Measurements from ENCODE around the gene ACTL10. TPM values are rescaled to one million over a fixed set of nuclear protein-coding genes. Genes with fewer than 3 reads are reported as not detected.
"Not testable (repeated sequence)": the region's sequence is repeated elsewhere in the genome, so short reads cannot be mapped to it uniquely, and the experiment has no call there.

The ACTL10 gene
- total RNA-seq, 2 experiments from 2014 or later = 4.2 to 4.7 TPM

DNA sequence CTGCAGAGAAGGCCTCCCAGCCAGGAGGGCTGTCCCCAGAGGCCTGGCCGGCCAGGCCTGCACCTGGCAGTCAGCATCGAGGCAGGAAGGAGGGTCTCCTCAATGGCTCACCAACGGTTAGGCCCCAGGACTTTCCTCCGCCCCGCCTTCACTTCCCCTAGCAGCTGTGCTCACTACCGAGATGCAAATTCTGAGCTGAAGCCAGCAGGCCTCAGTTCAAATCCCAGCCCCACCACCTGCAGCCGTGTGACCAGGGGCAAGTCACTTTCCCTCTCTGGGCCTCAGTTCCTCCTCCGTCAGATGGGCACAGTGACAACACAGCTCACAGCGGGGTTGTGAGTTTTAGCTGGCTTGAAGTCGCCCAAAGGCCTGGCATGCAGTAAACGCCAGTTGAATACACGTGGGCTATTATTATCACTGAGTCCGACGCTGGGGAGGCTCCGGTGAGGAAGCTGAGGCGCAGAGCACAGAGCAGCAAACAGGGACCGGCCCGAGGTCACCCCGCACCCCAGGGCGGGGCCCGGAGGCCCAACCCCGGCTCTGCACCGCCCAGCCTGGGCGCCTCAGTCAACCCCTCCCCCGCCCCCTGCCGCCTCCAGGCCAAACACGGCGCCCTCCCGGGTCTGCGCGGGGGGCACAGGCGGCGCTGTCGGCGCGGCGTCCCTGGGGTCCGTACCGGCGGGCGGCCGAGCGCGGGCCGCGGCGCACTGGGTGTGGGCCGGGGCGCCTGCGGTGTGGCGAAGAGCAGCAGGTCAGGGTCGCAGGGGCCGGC, 18.8 kb downstream of the ACTL10 start:
- POLR2A ChIA-PET = interaction anchor here (0.5 to 2.5 kb wide), 7 partner anchors 10 to 274 kb away, joined by 3 to 23 read pairs (median 7); partner anchors contain the start of genes ACTL10 and PXMP4
- CTCF ChIA-PET = interaction anchor here (1.0 to 1.5 kb wide), 4 partner anchors 18 to 228 kb away, joined by 3 to 8 read pairs (median 3); partner anchors contain the start of gene ZNF341

DNA sequence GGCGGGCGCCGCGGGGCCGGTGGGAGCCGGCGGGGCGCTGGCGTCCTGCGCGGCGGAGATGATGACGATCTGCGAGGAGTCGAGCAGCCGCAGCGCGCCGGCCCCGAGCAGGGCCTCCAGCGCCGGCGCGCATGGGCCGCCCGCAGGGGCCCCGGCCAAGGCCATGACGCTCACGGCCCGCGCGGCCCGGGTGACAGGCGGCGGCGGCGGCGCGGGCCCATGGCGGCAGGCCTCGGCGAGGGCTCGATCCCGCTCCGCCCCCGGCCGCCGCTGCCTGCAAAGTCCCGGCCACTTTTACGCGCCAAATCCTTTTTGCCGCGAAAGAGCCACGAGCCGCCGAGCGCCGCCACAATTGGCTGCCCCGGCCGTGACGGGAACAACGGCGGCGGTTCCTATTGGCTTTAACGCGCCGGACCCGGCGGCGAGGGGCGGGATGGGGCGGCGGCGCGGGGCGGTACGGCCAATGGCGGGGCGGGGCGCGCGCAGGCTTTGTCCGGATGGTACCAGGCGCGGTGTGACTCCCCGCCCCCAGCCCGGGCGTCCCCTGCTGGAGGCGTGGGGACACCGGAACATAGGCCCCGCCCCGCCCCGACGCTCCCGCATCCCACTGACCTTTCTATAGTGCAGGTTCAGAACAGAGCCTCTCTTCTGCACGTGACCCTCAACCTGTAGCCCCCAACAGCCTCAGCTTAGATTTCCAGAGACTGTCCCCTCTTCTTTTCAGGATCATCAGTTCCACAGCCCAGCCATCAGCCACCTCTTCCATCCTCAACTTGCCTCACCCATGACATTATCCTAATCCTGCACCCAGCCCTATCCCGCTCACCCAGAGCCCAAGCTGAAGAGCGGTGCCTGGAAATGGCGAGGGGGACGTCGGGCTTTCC, 19.6 kb downstream of the ACTL10 start, which contains the start of gene E2F1:
Gene E2F1, minus strand, starts transcription at position 286 of the 884 bp plus-strand sequence. Its CDS starts 121 bp downstream, at position 165.
- CTCF ChIA-PET = interaction anchor here (1.0 to 1.6 kb wide), 6 partner anchors 18 to 63 kb away, joined by 3 to 6 read pairs (median 4); partner anchors contain the start of genes PXMP4 and ZNF341
- POLR2A ChIA-PET = interaction anchor here (0.5 to 2.5 kb wide), 9 partner anchors 11 to 275 kb away, joined by 3 to 23 read pairs (median 5); partner anchors contain the start of genes ACTL10 and PXMP4

DNA sequence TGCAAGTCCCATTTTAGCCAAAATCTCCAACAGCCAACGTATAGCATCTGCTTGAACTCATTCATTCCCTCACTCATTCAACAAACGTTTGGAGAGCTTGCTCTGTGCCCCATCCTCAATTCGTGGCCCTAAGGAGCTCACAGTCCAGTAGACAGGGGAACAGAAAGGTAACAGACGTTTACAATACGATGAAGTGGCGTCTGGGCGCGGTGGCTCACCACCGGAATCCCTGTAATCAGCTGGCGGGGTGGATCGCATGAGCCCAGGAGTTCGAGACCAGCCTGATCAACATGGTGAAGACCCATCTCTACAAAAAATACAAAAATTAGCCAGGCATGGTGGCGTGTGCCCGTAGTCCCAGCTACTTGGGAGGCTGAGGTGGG, 20.2 kb downstream of the ACTL10 start:
- POLR2A ChIA-PET = interaction anchor here (0.8 to 1.8 kb wide), 2 partner anchors 19 to 33 kb away, joined by 3 to 5 read pairs; partner anchors contain the start of gene PXMP4
- CTCF ChIA-PET = interaction anchor here (1.0 to 1.6 kb wide), 4 partner anchors 19 to 64 kb away, joined by 3 to 6 read pairs (median 4); partner anchors contain the start of genes PXMP4 and ZNF341

DNA sequence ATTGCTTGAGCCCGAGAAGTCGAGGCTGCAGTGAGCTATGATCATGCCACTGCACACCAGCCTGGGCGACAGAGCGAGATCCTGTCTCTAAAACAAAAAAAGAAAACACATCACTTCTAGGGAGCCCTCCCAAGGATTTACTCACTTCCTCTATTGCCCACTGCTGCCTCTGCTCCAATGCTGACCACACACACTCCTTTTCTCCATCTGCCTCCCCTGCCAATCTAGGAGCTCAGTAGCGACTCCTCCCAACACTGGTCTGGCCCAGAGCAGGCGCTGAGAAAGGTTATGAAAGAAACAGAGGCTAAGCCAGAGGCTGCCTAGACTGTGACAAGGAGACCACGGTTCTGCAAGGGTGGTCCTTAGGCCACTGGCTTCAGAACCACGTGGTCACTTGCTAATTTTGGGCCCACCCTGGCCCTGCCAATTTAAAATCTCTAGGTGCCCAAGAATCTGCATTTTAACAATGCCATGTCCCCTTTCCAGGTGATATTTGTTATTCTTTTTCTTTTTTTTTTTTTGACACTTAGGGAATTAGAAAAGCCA, 20.7 kb downstream of the ACTL10 start:
- POLR2A ChIA-PET = interaction anchor here (0.8 to 1.8 kb wide), 3 partner anchors 8 to 33 kb away, joined by 3 to 5 read pairs (median 3); partner anchors contain the start of gene PXMP4
- CTCF ChIA-PET = interaction anchor here (1.0 to 1.6 kb wide), 5 partner anchors 14 to 64 kb away, joined by 3 to 6 read pairs (median 4); partner anchors contain the start of genes PXMP4 and ZNF341

DNA sequence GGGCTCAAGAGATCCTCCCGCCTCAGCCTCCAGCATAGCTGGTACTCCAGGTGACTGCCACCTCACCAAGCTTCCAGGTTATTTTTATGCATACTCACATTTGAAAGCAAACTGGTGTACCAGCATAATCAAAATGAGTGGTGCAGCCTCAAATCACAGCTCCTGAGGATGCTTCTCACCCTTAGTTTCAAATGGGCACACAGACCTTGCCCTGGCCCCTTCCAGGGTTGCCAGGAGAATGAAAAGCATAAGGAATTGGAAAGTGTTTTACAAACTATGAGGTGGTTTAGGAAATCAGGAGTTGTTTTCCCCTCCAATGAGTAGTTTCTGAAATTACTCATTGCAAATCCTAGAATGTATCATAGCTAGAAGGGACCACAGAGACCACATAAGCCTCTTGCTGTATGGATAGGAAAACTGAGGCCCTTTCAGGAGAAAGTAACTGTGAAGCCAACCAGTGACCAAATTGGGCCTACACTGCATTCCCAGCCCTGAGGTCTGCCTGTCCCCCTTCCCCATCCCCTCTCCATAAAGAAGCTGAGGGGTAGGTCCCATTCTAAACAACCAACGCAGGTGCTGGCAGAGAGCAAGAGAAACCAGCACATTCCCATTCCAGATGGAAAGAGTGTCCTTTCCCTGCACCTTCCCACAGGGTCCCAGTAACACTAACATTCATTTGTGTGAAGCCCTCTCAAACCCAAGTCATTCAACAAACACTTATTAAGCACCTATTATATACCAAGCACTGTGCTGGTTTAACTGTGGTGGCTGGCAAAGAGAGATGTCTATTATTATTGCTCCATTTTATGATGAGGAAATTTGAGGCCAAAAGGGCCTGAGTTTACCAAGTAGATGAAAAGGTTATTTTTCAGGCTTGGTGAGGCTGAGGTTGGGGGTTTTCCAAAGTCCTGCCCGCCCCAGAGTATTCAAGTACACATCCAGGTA, 21.5 kb downstream of the ACTL10 start:
- ChIA-PET CTCF (interaction anchor here (1.4 to 1.6 kb wide), 2 partner anchors 15 to 44 kb away, joined by 3 to 5 read pairs; partner anchors contain the start of gene ZNF341), POLR2A (interaction anchor here (1.2 to 1.8 kb wide), 2 partner anchors 9 to 32 kb away, joined by 3 to 5 read pairs; partner anchors contain the start of gene PXMP4)

- CTCF ChIA-PET = interaction anchor here (1.2 to 1.6 kb wide), 2 partner anchors 16 to 22 kb away, joined by 3 read pairs; partner anchors contain the start of gene ACTL10
- POLR2A ChIA-PET = no interaction called here
Observed at GRCh38 chr20:33688938-33689424, 22.2 kb downstream of the ACTL10 start.

GRCh38 chr20:33689493-33689892, 22.8 kb downstream of the ACTL10 start:
- CTCF ChIA-PET = interaction anchor here (1.2 kb wide), 2 partner anchors 22 to 23 kb away, joined by 3 read pairs; partner anchors contain the start of gene ACTL10
- POLR2A ChIA-PET = interaction anchor here (0.7 to 1.0 kb wide), 5 partner anchors 23 to 423 kb away, joined by 3 to 4 read pairs (median 3); partner anchors contain the start of gene ACTL10

DNA sequence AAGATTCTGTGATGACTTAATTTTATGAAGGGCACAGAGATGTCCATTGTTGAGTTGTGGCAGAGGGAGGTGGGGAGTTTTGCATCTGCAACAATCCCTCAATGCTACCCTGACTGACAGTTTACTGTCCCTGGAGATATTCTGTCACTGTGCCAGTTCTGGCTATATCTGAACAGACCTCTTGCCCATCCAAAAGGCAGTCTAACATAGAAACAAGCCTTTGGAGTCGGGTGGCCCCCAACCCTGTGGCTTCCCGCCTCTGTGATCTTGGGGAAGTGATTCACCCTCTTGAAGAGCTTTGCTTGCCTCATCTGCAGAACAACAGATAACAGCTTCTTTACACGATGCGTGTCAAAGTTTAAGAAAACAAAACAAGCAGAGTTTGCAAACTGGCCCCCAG, 23.2 kb downstream of the ACTL10 start:
- POLR2A ChIA-PET = interaction anchor here (0.7 to 1.3 kb wide), 6 partner anchors 23 to 422 kb away, joined by 3 to 4 read pairs (median 4); partner anchors contain the start of genes ACTL10 and ZNF341

DNA sequence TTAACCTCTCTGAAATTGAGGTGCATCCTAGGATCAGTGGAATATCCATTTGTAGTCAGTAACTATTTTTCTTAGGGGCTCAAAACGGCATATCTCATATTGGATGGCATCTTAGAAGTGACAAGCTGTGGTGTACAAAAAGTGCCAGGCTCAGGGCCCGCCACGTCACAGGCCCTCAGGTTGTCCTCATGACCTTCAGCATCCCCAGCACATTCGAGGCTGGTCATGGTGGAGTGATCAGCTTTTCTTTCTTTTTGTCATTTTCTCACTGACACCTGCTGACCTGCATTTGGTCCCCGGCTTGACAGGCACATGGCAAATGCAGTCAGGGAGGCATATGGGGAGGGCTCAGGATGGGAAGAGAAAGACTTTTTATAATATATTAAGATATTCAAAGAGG, 26.5 kb downstream of the ACTL10 start:
- POLR2A ChIA-PET = no interaction called here

More for the DNA sequence above, 23.2 kb downstream of the ACTL10 start:
- CTCF ChIA-PET = interaction anchor here (1.2 kb wide), 2 partner anchors 22 to 23 kb away, joined by 3 read pairs; partner anchors contain the start of gene ACTL10

DNA sequence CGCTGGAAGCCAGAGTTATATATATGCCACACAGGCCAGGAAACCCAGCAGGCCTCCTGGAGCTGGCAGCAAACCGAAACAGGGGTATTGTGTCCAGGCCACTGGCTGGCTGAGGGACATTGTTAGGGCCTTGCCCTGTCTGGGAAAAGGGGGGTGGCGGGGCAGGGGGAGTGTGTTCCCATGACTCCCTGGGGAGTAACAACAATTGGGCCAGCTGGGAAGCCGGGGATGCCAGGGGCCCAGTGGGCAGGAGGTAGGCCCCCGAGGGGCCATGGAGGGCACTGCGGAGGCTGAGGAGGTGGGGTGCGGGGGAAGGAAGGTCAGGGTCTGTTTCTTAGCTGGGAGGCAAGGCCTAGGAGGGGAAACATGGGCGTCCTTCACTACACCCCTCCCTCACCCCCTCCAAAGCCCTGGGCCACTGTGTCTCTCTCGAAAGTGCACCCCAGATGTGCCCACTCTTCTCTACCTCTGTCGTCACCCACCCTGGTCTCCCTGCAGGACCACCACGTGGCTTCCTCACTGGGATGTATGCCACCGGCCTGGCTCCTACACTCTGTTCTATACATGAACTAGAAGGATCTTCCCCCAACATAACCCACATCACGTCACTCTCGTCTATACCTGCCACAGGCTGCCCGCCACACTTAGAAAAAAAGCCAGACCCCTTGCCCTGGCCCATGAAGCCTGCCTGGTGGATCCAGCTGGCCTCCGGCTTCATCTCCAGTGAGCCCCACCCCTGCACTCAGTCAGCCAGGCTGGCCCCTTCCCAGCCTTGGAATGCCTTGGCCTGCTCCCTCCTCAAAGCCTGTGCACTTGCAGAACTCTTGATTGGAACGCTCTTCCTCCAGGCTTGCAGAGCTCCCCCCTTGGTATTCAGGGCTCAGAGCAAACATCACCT, 27.2 kb downstream of the ACTL10 start:
- CTCF ChIA-PET = interaction anchor here (1.2 kb wide), 1 partner anchor 30 kb away, joined by 3 read pairs; no protein-coding TSS in a partner anchor
- POLR2A ChIA-PET = interaction anchor here (0.5 kb wide), 1 partner anchor 119 kb away, joined by 3 read pairs; no protein-coding TSS in a partner anchor

More for the DNA sequence above, 26.5 kb downstream of the ACTL10 start:
- CTCF ChIA-PET = interaction anchor here (1.2 kb wide), 1 partner anchor 30 kb away, joined by 3 read pairs; no protein-coding TSS in a partner anchor

- CTCF ChIA-PET = interaction anchor here (1.2 kb wide), 1 partner anchor 31 kb away, joined by 3 read pairs; no protein-coding TSS in a partner anchor
- POLR2A ChIA-PET = interaction anchor here (0.7 to 1.3 kb wide), 2 partner anchors 25 to 223 kb away, joined by 4 to 8 read pairs; partner anchors contain the start of gene PXMP4
Observed at GRCh38 chr20:33694639-33695012, 27.9 kb downstream of the ACTL10 start.

- ChIA-PET CTCF (interaction anchor here (0.7 kb wide), 1 partner anchor 23 kb away, joined by 4 read pairs; no protein-coding TSS in a partner anchor), POLR2A (no interaction called here)
Observed at GRCh38 chr20:33696448-33696847, 29.7 kb downstream of the ACTL10 start.

DNA sequence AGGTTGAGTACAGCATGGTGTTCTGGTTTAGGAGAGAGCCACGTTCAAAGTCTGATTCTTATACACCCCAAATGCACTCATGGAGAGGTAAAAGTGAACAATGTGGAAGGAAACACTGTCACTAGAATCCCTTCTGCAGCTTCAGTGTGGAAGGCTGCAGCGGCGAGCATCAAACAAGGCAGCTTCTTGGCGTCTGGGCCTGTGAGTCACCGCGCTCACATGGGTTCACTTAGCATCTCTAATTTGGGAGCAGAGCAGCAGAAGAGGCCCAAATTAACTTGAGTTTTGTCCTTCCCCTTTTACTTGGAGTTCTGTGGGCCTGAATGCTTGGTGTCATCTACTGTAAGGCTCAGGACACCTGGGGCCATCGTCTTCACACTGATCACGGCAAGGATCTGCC, 30.4 kb downstream of the ACTL10 start:
- CTCF ChIA-PET = no interaction called here

GRCh38 chr20:33698966-33699365, 32.2 kb downstream of the ACTL10 start:
- POLR2A ChIA-PET, CTCF ChIA-PET: not testable (repeated sequence)

More for the DNA sequence above, 30.4 kb downstream of the ACTL10 start:
- POLR2A ChIA-PET = no interaction called here

- POLR2A ChIA-PET = not testable (repeated sequence)
Observed at GRCh38 chr20:33700696-33701441, 34.1 kb downstream of the ACTL10 start.

More at GRCh38 chr20:33700696-33701441, 34.1 kb downstream of the ACTL10 start:
- CTCF ChIA-PET = not testable (repeated sequence)
